T follicular helper cell (primary cell): ENCODE results near the gene UNC45A.

Experiments
- DNase-seq: peaks from one replicate; pipeline ENCODE4 v3.0.0-alpha.2; 2020; ENCODE audit warnings: low read depth

Gene UNC45A

GRCh38 chr15:90946941-90947576 lies 12.0 kb downstream of the UNC45A start:
- DNase-seq: no peak

- DNase-seq: no peak
These were observed 12.7 kb downstream of the UNC45A start for GRCh38 chr15:90947577-90948357.

GRCh38 chr15:90948506-90948905 lies 13.4 kb downstream of the UNC45A start:
- no peak for DNase-seq

- DNase-seq: no peak
These were observed 15.0 kb downstream of the UNC45A start for GRCh38 chr15:90949979-90950675.

GRCh38 chr15:90950676-90951075 lies 15.6 kb downstream of the UNC45A start:
- DNase-seq: no peak

- DNase-seq: no peak
These were observed 18.0 kb downstream of the UNC45A start for GRCh38 chr15:90952901-90953677.

- no peak for DNase-seq
These were observed 19.0 kb downstream of the UNC45A start for GRCh38 chr15:90953947-90954711.

- DNase-seq: peak; percentile 81
These were observed 19.9 kb downstream of the UNC45A start, which contains the start of gene RCCD1 for GRCh38 chr15:90954712-90955623. Gene RCCD1, plus strand, starts transcription at chr15:90954884. Its CDS starts 1,851 bp downstream, at chr15:90956735.

GRCh38 chr15:90955624-90956273 lies 20.7 kb downstream of the UNC45A start:
- DNase-seq: no peak

- peak; percentile 40 for DNase-seq
These were observed 21.4 kb downstream of the UNC45A start for GRCh38 chr15:90956274-90957030.

GRCh38 chr15:90957031-90957790 lies 22.1 kb downstream of the UNC45A start:
- DNase-seq: no peak

GRCh38 chr15:90957791-90958190 lies 22.7 kb downstream of the UNC45A start:
- DNase-seq: no peak

GRCh38 chr15:90959028-90959595 lies 24.0 kb downstream of the UNC45A start:
- no peak for DNase-seq

GRCh38 chr15:90959894-90960293 lies 24.8 kb downstream of the UNC45A start:
- DNase-seq: no peak

GRCh38 chr15:90960298-90961091 lies 25.4 kb downstream of the UNC45A start:
- DNase-seq: no peak

- DNase-seq: no peak
These were observed 26.9 kb downstream of the UNC45A start for GRCh38 chr15:90962021-90962420.

- DNase-seq: no peak
These were observed 31.2 kb downstream of the UNC45A start for GRCh38 chr15:90966262-90966661.
